GM19023 (cell line): ENCODE results near the gene TEX51.

Experiments used
- ATAC-seq: cut with Tn5 transposase; IDR thresholded peaks from one replicate; pipeline ENCODE4 v1.9.1; 2021; ENCODE audit warnings: mild to moderate bottlenecking, moderate library complexity; ENCODE audit not compliant: unreplicated experiment

The TEX51 gene

DNA sequence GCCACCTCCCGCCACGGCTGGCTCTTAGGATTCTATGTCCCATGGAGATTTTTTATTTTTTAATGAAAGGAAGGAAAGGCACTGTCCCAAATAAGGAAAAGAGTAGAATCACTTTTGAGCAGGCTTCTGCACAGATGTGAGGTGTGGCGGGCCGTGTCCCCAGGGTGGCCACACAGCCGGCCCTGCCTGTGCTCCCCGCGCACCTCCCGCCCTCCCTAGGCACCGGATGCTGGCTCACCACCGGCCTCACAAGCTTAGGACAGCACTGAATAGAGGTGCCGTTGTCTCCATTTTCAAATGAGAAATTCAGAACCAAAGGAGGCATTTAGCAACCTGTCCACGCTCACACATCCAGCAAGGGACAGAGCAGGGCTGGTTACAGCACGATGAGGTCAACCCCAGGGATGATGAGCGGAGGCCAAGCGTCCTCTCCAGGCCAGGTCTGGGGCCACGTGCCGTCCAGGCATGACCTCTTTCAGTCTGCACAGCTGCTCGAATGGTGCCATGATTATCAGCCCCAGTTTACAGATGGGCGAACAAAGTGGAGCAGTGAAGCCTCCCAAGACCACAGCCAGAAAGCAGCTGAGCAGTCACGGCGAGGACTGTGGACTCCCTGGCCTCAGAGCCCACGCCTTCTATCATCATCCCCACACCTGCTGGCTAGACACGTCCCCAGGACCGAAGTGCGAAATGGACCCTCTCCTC, 20.7 kb upstream of the TEX51 start:
- ATAC-seq = no peak

DNA sequence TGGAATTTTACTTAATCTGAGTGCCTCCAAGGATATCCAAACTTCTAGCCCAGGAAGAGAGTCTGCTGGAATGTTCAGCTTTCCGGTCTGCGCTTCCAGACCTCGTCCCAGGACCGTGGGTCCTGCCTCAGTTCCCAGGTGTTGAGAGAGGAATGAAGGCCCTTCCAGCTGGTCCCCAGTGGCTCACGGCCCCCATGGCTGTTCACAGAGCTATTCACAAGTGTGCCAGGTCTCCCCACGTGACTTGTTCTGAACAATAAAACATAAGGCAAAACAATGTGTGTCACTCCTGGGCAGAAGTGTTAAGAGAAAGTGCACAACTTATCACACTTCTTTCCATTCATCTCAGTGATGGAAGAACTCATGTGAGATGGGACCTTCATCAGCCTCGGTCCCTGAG, 20.1 kb upstream of the TEX51 start:
- ATAC-seq = no peak

DNA sequence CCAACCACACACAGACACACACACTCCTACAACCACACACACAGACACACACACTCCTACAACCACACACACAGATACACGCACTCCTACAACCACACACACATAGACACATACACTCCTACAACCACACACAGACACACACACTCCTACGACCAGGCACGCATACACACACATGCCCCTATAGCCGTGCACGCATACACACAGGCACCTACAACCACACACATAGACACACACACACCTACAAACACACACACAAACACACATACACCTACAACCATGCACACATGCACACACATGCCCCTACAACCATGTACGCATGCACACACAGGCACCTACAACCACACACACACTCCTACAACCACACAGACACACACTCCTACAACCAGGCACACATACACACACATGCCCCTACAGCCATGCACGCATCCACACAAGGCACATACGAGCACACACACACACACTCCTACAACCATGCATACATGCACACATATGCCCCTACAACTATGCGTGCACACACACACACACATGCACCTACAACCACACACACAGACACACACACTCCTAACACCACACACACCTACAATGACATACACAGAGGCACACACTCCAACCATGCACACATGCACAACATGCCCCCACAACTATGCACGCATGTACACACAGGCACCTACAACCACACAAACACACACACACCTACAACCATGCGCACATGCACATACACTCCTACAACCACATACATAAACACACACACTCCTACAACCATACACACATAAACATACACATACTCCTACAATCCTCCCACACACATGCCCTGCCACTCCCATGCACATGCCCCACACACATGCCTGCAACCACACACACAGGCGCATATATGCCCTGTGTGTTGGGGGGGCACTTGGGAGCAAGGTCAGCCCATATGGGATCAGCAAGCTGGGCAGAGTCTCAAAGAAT, 19.1 kb upstream of the TEX51 start:
- ATAC-seq = no peak

DNA sequence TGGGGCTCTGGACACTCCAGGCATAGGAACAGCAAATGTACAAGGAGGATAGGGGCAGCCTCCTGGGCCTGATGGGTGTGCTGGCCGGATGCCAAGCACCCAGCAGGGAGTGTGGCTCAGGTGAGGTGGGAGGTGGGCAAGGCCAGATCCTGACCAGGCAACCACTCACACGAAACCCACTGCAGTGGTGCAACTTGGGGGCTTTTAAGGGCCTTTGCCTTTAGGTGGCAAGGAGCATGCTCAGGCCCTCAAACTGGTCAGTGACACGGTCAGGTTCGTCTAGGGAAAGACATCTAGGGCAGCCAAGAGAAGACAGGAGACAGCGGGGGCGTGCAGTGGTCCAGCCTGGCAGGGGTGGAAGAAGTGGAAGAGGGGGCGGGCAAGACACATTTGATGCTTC, 18.4 kb upstream of the TEX51 start:
- ATAC-seq = no peak

DNA sequence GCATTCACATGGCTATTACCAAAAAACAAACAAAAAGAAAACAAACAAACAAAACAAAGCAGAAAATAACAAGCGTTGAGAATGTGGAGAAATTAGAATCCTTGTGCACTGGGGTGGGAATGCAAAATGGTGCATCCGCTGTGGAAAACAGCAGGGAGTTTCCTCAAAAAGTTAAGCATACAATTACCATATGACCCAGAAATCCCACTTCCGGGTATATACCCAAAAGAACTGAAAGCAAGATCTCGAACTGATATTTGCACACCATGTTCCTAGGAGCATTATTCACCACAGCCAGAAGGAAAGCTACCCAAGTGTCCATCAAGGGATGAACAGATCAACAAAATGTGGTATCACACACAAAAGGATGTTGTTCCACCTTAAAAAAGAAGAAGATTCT, 17.9 kb upstream of the TEX51 start:
- no peak for ATAC-seq

DNA sequence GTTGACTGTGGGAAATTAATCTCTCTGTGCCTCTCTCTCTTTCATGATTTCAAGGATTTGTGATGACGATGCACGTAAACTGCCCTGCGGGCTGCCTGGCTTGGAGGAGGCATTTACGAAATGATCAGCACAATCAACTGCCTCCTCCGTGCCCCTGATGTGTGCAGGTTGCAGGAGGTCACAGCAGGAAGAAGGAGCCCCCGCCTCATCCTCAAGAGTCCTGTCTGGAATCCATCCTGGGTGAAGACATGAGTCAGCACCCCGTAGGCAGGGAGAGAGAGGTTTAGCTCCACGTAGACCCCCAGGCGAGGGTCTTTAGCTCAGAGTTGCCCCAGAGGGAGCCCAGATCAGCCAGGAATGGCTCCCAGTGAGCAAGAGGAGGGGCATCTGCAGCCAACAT, 17.1 kb upstream of the TEX51 start:
- no peak for ATAC-seq

DNA sequence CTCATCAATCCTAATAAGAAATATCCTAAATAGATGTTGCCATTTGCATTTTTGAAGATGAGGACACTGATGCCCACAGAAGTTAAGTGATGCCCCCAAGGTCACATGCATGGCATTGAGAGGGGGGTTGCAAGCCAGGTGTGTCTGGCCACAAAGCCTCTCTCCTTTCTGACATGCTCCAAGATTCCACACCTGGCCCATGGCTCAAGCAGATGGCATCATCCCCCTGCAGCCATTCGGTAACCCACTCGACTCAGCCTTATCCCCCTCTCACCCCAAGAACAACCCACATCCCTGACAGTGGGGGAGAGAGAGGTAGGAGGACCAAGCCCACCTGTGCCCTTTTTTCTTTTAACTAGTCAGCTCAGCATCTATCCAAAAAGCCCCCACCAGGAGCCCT, 16.5 kb upstream of the TEX51 start:
- no peak for ATAC-seq

DNA sequence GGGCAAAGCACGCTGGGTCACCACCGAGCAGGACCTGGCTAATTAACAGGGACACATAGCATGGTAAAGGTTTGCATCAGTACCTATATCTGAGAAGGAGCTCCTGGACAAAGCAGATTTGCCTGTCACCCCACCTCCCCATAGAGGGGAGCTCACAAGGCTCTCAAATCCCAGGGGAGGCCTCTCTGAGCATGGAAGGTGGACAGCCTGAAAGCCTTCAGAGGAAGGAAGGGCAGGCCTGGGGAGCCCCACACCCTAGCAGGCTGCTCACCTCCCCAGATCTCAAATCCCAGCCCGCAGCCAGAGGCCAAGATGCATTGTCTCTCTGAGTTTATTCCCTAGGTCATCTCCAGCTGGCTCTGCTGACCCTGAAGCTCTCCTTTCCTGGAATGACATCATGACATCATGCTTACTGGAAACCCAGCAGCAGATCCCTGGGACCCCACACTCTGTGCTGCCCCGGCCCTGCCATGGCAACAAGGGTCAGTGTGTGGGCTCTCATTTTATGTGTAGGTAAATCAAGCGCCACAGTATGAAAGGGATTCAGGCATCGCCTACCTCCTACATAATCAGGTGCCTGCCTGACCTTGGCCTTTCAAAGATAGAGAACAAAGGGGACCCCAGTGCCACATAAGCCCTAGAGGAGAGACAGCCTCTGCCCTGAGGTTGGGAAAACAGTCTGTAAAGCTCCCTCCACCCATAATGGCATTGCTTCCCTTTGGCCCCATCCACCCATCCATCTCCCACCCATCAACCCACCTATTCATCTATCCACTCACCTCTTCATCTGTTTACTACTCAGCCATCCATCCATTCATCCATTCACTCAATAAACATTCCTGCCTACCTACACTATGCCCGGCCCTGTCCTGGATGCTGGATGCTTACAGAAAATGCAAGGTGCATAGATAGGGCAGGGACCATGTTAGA, 15.7 kb upstream of the TEX51 start:
- ATAC-seq = no peak

DNA sequence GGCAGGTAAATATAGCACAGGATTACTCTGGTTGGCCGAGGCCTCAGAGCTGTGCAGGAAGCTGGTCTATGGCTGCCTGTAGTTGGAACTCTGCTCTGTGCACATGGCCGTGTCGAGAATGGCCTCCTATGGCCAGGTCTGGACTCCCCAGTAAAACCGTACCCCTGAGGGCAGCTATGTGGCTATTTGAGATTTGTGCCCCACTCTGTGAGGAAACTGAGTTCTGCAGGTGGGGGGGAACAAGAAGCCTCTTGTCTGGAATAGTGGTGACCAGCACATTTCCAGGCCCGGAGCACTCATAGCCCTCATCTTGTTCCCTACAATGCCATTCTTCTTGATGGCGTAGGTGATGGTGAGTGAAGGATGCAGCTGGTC, 15.0 kb upstream of the TEX51 start:
- ATAC-seq = no peak

DNA sequence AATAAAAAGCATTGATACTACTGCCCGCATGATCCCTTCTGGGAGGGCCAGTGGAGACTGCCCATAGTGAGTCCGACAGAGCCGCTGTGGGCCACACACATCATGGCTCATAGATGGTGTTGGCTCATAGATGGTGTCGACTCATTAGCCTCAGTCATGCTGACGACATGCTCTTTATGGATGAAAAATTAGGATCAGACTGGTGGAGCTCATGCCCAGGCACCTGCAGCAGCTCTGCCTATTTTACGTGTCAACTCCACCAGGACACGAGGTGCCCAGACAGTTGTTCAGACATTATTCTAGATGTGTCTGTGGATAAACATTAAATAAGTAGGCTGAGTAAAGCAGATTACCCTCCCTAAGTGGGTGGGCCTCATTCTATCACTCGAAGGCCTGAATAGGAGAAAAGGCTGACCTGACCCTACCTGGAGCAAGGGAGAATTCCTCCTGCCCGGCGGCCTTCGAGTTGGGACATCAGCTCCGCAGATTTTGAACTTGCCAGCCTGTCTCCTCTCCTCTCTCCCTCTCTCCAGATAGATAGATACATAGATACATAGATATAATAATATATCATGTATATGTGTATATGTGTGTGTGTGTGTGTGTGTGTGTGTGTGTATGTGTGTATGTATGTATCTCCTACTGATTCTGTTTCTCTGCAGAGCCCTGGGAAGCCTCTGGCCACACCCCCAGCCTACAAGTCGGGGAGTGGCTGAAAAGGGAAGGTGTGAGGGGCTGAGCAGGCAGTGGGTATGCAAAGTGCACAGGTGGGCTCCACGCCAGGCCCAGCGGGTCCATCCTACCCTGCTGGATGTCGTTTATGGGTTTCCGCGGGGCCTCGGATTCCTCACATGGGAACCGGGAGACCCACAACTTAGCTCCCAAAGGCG, 13.6 kb upstream of the TEX51 start:
- ATAC-seq = no peak

DNA sequence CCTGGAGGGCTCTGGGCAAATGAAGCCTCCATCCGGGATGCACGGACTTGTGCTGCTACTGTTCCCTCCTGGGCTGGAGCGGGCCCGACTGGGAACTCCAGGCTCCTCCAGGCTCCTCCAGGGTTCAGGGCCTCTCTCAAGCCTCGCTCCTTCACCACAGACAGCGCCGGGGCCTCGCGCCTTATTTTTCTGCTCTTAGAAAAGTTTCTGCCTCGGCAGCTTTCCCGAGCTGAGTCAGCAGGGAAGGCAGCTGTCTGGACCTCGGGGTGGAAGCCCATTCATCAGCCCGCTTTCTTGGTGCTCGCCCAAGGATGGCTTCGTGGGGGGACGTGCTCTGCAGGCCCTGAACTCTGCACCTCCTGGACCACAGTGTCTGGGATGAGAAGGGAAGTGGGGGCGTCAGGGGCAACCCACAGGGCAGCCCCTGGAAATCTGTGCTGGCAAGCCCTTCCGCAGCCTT, 12.9 kb upstream of the TEX51 start:
- ATAC-seq = no peak

DNA sequence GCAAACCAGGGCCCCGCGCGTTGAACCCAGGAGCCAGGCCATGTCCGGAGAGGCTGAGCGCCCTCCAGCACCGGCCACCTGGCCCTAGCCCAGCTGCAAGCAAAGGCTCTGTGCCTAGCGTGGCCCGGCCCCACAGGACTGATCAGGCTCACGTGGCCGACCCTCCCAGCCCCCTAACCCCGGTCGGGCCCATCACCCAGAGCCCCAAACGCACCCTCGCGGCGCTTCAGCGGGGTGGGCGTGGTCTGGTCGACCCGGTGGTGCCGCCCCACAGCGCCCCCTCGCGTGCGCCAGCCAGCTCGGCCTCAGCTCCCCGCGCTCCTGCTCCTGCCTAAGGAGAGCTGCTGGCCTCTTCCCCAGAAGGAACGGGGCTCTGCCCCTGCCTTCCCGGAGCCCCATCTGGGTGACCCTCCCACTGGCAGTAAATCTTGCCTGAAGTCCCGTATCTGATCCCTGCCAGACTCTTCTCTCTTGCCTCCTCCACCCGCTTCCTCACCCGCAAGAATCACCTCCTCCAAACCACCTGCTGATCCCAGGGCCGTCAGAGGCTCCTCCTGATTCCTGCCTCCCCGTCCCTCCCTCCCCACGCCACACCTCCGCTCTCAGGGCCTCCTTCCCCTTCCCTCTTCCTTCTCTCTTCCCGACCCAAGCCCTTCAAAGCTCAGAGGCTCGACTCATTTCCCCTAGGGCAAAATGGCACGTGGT, 12.3 kb upstream of the TEX51 start:
- peak; percentile 72 for ATAC-seq

DNA sequence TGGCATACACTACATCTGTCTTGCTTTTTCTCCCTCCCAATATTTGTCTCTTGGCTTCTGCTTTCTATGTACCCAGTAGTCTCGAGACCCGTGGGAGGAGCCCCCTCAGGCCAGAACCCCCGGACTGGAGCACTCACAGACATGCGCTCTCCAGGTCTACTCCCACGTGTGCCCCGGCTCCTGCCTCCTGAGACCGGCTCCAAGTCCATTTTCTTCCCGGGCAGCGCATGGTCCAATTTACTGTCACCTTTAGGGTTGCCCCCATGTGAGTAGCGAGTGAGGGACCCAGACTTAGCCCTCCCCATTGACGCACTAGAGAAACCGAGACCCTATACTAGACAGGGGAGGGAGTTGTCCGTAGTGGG, 11.8 kb upstream of the TEX51 start:
- no peak for ATAC-seq

DNA sequence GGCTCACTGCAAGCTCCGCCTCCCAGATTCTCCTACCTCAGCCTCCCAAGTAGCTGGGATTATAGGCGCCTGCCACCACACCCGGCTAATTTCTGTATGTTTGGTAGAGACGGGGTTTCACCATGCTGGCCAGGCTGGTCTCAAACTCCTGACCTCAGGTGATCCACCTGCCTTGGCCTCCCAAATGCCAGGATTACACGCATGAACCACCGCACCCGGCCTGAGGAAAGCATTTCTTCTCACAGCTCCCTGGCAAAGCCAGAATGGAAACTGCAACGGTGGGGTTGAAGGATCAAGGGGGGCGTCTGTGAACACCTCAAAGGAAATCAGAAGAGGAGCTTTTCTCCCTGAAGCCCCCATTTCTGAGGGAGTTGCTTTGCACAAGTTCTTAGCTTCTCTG, 11.2 kb upstream of the TEX51 start:
- ATAC-seq = no peak

DNA sequence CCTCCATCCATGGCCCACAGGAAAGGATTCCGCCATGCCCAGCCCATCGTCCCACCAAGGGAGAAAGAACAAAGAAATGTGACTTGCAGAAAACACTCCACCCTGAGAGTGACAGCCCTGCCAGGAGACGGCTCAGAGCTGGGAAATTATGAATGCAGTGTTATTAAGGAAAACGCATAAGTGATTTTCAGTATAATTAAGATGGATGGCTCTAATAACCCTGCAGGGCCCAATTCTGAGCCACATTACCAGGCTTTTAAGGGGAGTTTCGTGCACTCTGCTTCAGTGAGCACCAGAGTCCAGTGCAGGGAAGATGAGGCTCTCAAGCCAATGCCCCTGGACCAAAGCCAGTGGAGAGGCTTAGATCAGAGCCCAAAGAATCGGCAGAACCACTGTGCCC, 10.6 kb upstream of the TEX51 start:
- ATAC-seq = no peak

DNA sequence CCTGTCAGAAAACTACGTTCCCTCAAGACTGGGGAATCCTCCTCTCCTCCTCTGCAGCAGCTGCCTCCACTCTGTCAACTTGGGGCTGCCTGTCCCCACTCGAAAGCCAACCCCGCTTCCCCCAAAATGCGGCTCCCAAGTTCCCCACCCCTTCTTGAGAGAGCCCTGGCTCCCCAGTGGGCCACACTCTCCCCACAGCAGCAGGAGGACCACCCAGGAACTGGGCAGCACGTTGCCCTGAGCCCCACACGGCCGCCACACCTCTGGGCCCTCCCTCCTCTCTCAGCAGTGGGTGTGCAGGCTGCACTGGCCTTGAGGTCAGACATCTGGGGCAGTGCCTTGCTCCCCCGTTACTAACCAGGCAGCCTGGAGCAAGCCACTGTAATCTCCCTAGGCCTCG, 9.6 kb upstream of the TEX51 start:
- no peak for ATAC-seq

DNA sequence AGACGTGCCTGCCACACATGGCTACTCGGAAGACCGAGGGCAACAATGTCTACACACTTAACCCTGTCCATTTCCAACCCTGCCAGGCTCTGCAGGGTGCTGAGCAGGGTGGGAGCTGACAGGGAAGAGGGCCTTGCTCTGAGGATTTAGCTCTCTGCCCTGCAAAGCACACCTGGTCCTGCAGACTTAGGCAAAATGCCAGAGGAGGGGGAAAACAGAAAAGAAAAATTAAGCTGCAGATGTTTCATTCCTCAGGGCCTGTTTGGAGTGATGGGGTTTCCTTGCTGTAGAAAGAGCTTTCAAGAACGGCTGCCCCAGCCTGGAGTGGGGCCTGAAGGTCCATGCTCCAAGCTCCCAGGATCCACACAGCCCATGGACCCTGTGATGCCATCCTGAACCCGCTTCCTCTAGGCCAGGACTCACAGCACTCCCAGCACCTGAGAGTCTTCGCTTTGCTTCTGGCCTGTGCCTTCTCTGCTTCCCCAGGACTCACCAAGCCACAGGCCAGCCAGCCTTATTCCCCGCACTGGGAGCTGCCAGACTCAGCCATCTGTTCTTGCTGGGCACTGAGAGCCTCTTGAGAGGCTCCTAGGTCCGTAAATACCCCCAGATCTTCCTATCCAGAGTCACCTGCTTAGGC, 9.1 kb upstream of the TEX51 start:
- ATAC-seq = no peak

DNA sequence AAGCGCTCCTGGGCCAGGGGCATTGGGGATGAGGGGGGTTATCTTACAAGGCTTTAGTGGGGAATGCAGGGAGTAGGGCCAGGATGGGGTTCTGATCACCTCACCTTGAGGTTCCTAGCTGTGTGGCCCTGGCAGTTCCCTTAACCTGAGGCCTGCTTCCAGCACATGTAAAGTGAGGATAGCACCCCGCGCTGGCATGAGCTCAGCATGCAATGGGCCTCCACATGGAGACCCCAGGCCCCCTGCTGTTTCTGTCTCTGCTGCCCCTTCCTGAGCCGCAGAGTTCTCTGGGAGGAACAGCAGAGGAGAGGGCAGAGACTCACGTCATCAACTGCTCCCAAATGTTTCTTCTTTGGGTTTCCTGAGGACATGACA, 8.6 kb upstream of the TEX51 start:
- ATAC-seq = no peak
